HCT116 (cell line): ENCODE data around the gene RALGPS2.

Experiments
- CTCF ChIP-seq, 3 experiments: fragments of 200-600 bp in 1 of 3; sonication (generic) in 1 of 3; IDR thresholded peaks in 2 of 3; conservative IDR thresholded peaks in 1 of 3; 2 replicates each; pipeline ENCODE4 v1.5.1; 2012 to 2017; ENCODE audit warnings: low read depth in 2 of 3, low read length in 2 of 3, antibody characterized with exemption in 1 of 3, borderline replicate concordance in 1 of 3, control low read depth in 1 of 3, mild to moderate bottlenecking in 1 of 3, mixed read lengths in 1 of 3, mixed run types in 1 of 3, moderate library complexity in 1 of 3; ENCODE audit not compliant: insufficient read depth in 1 of 3
- ELF1 ChIP-seq: IDR thresholded peaks from 2 replicates; pipeline ENCODE4 v1.6.1; 2012; ENCODE audit warnings: low read depth, borderline replicate concordance
- EZH2 ChIP-seq: fragments of 200-600 bp; sonication (generic); IDR thresholded peaks from 2 replicates; pipeline ENCODE4 v1.6.1; 2017; ENCODE audit warnings: antibody characterized with exemption, mixed run types
- JUND ChIP-seq: IDR thresholded peaks from 2 replicates; pipeline ENCODE4 v1.6.1; 2012
- POLR2A ChIP-seq: IDR thresholded peaks from 2 replicates; pipeline ENCODE4 v1.7.0; 2011; ENCODE audit warnings: borderline replicate concordance; ENCODE audit not compliant: insufficient read depth, insufficient read length; ENCODE audit errors: extremely low read depth
- POLR2AphosphoS5 ChIP-seq: IDR thresholded peaks from 2 replicates; pipeline ENCODE4 v1.6.1; 2011; ENCODE audit warnings: mild to moderate bottlenecking, low read depth, low read length, moderate library complexity
- TCF7L2 ChIP-seq: IDR thresholded peaks from 2 replicates; pipeline ENCODE4 v1.7.0; 2011; ENCODE audit warnings: borderline replicate concordance, inconsistent platforms; ENCODE audit not compliant: insufficient read depth, insufficient read length; ENCODE audit errors: extremely low read depth
- ZNF274 ChIP-seq: fragments of 200-500 bp; sonication (Bioruptor generic); IDR thresholded peaks from 2 replicates; pipeline ENCODE4 v1.6.1; 2014; ENCODE audit warnings: mild to moderate bottlenecking, low read depth, low read length, inconsistent platforms

GRCh38 chr1:178927003-178927402, 202.0 kb downstream of the RALGPS2 start:
- no peak for TF ChIP-seq CTCF (IDR thresholded peaks at IDR 0.05 in 2 of 3, conservative IDR thresholded peaks at IDR 0.05 in 1 of 3; ENCODE audit: borderline replicate concordance in 1 of 3, insufficient read depth in 1 of 3, low read depth in 2 of 3, low read length in 2 of 3)
- no peak for TF ChIP-seq POLR2A
- no peak for TF ChIP-seq ZNF274
- no peak for TF ChIP-seq TCF7L2
- no peak for TF ChIP-seq EZH2
- TF ChIP-seq JUND = no peak
- TF ChIP-seq ELF1 = no peak
- TF ChIP-seq POLR2AphosphoS5 = no peak
